ENCODE data around the gene ARG2. TPM values are rescaled to one million over a fixed set of nuclear protein-coding genes. Genes with fewer than 3 reads are reported as not detected.
"Not testable (repeated sequence)": the region's sequence is repeated elsewhere in the genome, so short reads cannot be mapped to it uniquely, and the experiment has no call there.

The ARG2 gene
- total and polyA plus RNA-seq, 10 donors, result 0.64 to 4.7 (median 1.1) TPM

DNA sequence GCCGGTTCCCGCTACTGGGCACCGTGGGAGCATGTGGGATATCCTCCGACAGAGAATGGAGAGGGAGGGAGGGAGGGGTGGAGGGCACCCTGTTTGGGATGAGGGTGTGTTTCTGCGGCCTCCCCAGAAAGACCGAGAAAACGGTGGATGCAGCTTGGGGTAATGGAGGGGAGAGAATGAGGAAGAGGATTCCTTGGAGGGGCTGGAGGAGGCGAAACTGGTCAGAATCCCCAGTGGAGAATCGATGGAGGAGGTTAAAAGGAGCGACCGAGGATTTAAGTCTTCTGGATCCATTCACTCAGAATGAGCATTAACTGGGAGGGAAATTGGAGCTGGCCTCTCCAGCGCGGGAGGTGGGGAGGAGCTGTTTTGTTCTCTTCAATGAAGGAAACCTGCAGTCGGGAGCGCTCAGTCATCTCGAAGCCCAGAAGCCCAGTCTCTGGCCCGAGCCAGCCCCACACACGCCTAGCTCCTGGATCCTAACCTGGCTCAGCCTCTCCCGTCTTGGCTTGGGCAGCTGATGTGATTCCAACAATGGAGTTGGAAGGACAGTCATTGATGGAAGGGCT, 581 bp downstream of the ARG2 start:
- Histone ChIP-seq H3K27ac (peak overlapping the region in 4 of 8 donors; percentile 66 to 81 (median 72)), H3K4me1 (peaks cover 9 to 32% (median 20%) of the 10 kb centered on the region in 6 donors), H3K27me3 (replicated peaks in 1 of 7) (peaks cover 0 to 6% (median 0%) of the 10 kb centered on the region in 7 donors), H3K4me3 (peak overlapping the region; percentile 46 to 80 (median 56)), H3K9me3 (no peaks in the 10 kb centered on the region), H3K36me3 (no peaks in the 10 kb centered on the region)
- intact Hi-C loops (cut with DNase I; ENCODE audit: low total_unique reads), result no loop called here
- TF ChIP-seq, protein P1, sequence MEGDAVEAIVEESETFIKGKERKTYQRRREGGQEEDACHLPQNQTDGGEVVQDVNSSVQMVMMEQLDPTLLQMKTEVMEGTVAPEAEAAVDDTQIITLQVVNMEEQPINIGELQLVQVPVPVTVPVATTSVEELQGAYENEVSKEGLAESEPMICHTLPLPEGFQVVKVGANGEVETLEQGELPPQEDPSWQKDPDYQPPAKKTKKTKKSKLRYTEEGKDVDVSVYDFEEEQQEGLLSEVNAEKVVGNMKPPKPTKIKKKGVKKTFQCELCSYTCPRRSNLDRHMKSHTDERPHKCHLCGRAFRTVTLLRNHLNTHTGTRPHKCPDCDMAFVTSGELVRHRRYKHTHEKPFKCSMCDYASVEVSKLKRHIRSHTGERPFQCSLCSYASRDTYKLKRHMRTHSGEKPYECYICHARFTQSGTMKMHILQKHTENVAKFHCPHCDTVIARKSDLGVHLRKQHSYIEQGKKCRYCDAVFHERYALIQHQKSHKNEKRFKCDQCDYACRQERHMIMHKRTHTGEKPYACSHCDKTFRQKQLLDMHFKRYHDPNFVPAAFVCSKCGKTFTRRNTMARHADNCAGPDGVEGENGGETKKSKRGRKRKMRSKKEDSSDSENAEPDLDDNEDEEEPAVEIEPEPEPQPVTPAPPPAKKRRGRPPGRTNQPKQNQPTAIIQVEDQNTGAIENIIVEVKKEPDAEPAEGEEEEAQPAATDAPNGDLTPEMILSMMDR (IDR thresholded peaks at IDR 0.05 in 8 of 11, conservative IDR thresholded peaks at IDR 0.05 in 3 of 11), result no peak
- TF ChIP-seq POLR2AphosphoS5 (IDR thresholded peaks at IDR 0.05), result no peak
- DNase-seq, result peak; percentile 68
- 8 to 14% (median 10%) methylated on average over 19 of the region's 19 CpGs for WGBS, 5 donors

DNA sequence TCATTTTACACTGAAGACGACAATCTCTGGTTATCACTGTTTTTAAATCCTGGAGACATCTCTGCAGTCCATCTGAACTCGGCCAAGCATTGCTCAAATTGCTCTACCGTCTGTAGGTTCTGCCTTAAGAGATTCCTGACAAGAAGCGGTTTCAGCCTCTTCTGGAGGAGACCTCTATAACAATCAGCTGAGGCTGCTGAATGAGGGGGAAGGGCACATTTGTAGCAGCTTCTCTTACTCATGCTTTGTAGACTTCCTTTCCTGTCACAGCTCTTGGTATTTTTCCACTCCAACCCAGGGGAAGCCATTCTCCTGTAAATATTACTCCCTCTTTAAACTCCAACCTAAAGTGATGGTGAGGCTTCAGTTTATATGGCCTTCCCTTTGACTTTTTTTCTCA, 3.0 kb downstream of the ARG2 start:
- Histone ChIP-seq H3K27me3 (replicated peaks in 1 of 7) (peaks cover 0 to 6% (median 0%) of the 10 kb centered on the region in 7 donors), H3K4me3 (no peak overlapping the region), H3K4me1 (peaks cover 9 to 32% (median 20%) of the 10 kb centered on the region in 6 donors), H3K9me3 (no peaks in the 10 kb centered on the region), H3K27ac (peak overlapping the region in 7 of 8 donors; percentile 41 to 64 (median 55)), H3K36me3 (no peaks in the 10 kb centered on the region)
- 31 to 42% (median 35%) methylated on average over 4 of the region's 4 CpGs for WGBS, 5 donors
- no peak for DNase-seq
- TF ChIP-seq, protein P1 (IDR thresholded peaks at IDR 0.05 in 8 of 11, conservative IDR thresholded peaks at IDR 0.05 in 3 of 11), result no peak
- no peak for TF ChIP-seq POLR2A (IDR thresholded peaks at IDR 0.05)
- no peak for TF ChIP-seq POLR2AphosphoS5 (IDR thresholded peaks at IDR 0.05)
- intact Hi-C loops (cut with DNase I; ENCODE audit: low total_unique reads), result no loop called here

DNA sequence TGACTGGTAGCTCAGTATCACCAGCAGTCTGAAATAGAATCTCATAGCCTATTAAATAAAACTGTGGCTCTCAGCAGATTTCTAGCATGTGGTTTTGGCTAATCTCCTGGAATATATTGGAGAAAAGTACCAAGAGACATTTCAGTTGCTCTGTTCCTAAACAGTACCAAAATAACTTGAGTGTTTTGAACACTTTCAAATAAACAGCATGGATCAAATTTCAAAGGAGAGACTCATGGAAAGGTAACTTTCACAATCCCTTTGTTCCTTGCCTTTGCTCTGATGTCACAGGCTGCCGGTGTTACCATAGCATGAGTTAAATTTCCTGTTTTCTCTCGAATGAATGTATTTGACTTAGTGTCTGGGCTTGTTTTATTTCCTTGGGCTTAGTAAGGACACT, 3.4 kb downstream of the ARG2 start:
- DNase-seq, result no peak
- Histone ChIP-seq H3K27ac (peak overlapping the region in 7 of 8 donors; percentile 41 to 64 (median 55)), H3K4me3 (no peak overlapping the region), H3K27me3 (replicated peaks in 1 of 7) (peaks cover 0 to 6% (median 0%) of the 10 kb centered on the region in 7 donors), H3K9me3 (no peaks in the 10 kb centered on the region), H3K36me3 (no peaks in the 10 kb centered on the region), H3K4me1 (peaks cover 9 to 32% (median 20%) of the 10 kb centered on the region in 6 donors)
- 3 to 28% (median 12%) methylated on average over 2 of the region's 2 CpGs for WGBS, 5 donors
- TF ChIP-seq POLR2AphosphoS5 (IDR thresholded peaks at IDR 0.05) (no peak), POLR2A (IDR thresholded peaks at IDR 0.05) (no peak)
- TF ChIP-seq, protein P1 (IDR thresholded peaks at IDR 0.05 in 8 of 11, conservative IDR thresholded peaks at IDR 0.05 in 3 of 11), result no peak
- intact Hi-C loops (cut with DNase I; ENCODE audit: low total_unique reads), result no loop called here

- H3K4me1 ChIP-seq, result peaks cover 0 to 13% (median 0%) of the 10 kb centered on the region in 6 donors
- H3K27ac ChIP-seq; H3K9me3 ChIP-seq; DNase-seq; H3K4me3 ChIP-seq; H3K36me3 ChIP-seq; H3K27me3 ChIP-seq (replicated peaks in 1 of 7); intact Hi-C loops (cut with DNase I; ENCODE audit: low total_unique reads): not testable (repeated sequence)
- WGBS, 5 donors, result 77 to 88% (median 81%) methylated on average over 1 of the region's 1 CpG
These were observed 6.4 kb downstream of the ARG2 start for GRCh38 chr14:67626131-67626530.
